HG02763 (cell line): ENCODE measurements around the gene CCM2L.

Experiments
- ATAC-seq: cut with Tn5 transposase; IDR thresholded peaks from one replicate; pipeline ENCODE4 v1.9.1; 2021; ENCODE audit warnings: mild to moderate bottlenecking, moderate library complexity; ENCODE audit not compliant: unreplicated experiment

CCM2L gene

DNA sequence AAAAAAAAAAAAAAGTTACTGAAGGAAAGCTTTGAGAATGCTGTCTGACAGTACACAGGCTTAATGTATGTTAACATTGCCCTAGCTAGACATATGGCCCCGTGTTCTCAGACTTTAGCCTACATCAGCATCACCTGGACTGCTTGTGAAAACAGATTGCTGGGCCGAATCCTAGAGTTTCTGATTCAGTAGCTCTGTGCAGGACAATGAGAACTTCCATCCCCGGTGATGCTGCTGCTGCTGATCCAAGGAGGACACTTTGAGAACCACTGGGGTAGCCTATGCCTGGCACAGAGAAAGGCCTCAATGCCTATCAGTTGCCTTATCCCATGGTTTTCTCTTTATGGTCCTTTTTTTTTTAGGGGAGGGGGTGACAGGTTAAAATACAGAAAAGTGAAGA lies 43.4 kb downstream of the CCM2L start:
- no peak for ATAC-seq

DNA sequence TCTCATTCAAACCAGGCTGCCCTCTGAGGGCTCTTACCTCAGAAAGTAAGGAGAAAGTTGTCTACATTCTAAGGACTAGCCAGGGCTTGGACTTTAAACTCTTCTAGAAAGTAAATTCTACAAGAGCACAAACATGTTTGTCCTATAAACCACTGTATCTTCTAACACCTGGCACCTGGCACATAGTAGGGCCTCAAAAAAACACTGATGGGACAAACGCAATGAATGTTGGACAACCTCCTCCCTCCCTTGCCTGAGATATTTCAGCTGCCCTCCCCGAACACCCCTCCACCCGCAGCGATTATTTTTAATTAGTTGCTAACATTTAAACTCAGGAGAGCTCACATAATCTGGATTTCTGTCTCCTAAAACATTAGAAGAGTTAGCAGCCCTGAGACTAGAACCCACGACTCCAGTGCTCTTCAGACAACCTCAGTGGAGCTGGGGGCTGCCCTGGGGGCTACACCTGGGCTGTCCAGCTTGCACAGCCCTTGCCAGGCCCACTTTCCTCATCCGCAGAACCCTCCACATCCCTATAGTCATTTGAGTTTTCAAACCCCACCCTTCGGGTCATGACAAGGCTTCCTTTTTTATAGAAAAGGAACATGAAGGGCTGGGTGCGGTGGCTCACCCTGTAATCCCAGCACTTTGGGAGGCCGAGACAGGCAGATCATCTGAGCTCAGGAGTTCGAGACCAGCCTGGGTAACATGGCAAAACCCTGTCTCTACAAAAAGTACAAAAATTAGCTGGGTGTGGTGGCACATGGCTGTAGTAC lies 46.7 kb downstream of the CCM2L start:
- ATAC-seq, result no peak

DNA sequence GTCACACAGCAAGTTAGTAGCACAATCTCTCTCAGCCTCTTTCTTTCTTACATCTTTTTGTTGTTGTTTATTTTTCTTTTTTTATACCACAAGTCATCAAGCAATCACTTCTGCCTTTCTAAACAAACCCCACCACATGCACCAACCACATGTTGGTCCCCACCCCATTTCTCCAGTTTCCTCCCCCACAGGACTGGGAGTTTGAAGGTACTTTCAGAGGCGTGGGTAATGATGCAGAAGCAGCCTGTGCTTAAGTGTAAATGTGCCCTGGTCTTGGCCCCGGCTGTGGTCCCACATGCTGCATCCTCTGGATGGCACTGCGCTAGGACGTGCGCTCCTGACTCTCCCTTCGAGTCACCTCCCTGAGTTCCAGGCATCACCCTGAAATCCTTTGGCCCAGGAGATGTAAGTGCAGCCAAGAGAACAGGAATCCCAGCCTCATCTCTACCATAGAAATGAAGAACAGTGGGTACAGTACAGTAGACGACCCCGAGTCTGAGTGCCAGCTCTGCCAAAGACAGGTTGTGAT lies 47.5 kb downstream of the CCM2L start:
- ATAC-seq, result no peak

DNA sequence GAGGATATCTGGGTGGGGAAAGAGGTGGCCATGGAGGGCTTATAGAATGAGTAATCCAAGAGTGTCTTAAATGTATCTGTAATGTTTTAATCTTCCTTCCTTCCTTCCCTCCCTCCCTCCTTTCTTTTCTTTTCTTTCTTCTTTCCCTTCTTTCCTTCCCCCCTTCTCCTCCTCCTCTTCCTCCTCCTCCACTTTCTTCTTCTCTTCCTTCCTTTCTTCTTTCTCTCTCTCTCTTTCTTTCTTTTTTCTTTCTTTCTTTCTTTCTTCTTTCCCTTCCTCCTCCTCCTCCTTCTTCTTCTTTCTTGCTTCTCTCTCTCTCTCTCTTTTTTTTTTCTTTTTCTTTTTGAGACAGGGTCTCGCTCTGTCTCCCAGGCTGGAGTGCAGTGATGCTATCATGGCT lies 49.0 kb downstream of the CCM2L start:
- ATAC-seq, result no peak

DNA sequence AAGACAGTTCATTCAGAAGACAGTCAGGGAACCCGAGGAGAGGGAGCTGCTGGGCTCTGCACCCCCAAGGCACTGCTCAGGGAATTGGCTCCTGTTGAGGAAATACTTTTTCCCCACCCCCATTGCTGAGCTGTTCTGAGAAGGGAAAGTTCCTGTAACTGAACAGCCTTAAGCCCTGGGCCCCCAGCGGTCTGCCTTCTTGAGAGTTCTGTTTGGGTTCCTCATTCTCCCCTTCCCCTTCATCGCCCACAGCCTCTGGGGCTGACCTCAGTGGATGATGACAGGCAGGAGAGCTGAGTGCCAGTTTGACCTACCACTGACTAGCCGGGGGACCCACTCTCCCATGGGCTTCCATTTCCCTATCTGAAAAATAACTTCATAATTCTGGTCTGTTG lies 52.5 kb downstream of the CCM2L start:
- ATAC-seq, result no peak

DNA sequence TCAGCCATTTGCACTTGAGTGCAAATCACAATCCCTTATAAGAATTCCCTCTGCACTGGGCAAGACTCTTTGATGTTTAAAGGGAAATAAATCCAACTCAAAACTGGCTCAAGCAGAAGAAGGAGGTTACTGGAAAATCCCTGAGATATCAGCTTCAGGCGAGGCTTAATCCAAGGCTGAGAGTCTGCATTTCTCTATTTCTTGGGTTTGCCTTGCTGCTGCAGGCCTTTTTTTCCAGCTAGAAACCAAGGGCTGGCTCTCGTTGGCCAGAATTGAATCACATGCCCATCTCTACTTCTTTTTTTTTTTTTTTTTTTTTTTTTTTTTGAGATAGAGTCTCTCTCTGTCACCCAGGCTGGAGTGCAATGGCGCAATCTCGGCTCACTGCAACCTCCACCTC lies 53.5 kb downstream of the CCM2L start:
- ATAC-seq, result no peak

DNA sequence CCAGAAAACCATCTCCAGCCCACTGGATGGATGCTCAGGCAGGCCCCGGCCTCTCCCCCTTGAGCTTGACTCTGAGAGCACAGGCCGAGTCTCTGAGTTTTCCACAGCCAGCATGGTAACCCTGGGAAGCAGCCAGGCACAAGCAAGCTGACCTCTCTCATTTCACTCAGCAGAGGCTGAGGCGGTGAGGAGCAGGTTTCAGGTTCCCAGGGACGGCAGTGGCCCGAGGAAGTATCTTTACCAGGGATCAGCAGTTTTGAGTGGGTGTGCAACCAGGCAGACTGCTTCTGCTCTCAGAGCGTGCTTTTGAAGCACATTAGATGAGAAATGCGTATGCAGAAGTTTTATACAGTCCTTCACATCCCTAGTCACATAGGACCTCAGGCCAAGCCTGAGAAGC lies 54.4 kb downstream of the CCM2L start:
- ATAC-seq, result no peak

DNA sequence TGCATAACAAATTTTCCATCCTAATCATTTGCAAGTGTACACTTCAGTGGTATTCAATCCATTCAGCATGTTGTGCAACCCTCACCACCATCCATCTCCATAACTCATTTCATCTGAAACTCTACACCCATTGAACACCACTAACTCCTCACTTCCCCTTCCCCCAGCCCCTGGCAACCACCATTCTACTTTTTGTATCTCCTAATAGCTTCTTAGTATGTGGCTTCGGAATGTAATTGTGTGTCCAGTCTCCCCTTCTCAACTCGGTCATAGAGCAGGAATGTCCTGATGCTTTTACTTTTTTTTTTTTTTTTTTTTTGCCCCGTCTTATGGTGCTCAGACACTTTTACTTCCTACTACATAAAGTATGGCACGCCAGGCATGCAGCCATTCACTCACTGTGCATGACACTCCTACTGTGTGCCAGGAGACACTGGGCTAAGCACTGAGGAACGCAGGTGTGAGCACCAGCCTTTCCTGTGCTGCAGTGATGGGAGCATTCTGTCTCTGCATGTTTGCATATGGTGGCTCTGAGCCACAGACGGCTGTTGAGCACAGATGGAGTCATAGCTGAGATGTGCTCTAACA lies 57.1 kb downstream of the CCM2L start:
- ATAC-seq, result no peak

DNA sequence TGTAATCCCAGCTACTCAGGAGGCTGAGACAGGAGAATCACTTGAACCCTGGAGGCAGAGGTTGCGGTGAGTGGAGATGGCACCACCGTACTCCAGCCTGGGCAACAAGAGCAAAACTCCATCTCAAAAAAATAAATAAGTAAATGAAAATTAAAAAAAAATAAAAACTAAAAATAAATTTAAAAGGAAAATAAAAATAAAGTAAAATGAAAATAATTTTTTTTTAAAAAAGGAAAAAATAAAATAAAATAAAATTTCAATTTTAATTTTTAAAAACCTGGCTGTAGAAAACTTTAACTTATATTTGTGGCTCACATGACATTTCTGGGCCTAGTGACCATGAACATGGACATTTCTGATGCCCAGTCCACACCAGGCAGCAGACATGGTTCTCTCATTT lies 57.9 kb downstream of the CCM2L start:
- ATAC-seq, result no peak

DNA sequence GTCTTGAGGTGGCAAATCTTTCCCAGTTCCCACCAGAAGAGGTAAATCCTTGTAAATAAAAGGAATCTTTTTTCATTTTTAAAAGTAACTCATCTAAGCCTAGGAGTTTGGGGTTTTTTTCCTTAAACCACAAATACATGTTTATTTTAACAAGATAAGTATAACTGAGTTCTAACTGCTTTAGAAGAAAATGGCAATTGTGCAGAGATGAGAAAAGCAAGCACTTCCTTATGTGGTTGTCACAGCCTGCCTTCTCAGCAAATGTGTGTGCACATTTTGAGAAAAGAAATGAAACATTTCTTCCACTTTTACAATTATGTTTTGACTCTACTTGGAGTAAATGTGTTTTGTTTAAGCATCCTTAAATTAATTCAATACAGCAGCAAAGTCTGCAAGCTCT lies 59.5 kb downstream of the CCM2L start:
- ATAC-seq, result no peak

DNA sequence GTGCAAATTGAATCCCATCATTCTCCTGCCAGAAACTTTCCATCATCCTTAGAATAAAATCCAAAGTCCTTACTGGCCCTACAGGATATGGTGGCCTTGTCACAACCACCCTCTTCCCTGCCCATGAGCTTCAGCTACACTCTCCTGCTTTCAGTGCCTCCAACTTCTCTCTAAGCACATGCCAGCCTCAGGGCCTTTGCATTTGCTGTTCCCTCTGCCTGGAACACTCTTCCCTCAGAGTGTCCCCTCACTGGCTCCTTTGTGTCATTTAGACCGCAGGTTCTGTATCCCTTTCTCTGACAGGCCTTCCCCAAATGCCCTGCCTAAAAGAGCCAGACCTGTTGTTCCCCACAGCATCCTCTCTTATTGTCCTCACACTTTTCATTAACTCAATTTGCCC lies 60.0 kb downstream of the CCM2L start:
- ATAC-seq, result no peak

DNA sequence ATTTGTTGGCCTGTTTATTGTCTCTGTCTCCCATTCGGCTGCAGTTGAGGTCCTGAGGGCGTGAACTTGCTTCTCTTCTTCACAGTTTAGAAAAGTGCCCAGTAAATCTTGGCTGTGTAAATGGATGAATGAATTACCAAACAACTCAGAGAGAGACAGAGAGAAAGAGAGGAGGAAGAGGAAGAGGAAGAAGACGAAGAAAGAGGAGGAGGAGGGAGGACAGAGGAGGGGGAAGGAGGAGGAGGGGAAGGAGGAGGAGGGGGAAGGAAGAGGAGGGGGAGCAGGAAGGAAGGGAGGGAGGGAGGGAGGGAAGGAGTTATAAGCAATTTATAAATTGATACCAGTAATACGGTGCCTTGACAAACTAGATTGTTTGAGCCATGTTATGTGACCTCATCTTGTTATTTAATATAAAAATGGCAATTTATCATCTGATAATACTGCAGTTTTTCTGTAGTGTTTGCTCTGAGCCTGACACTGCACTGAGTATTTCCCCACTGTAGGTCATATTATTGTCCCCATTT lies 60.5 kb downstream of the CCM2L start:
- no peak for ATAC-seq

DNA sequence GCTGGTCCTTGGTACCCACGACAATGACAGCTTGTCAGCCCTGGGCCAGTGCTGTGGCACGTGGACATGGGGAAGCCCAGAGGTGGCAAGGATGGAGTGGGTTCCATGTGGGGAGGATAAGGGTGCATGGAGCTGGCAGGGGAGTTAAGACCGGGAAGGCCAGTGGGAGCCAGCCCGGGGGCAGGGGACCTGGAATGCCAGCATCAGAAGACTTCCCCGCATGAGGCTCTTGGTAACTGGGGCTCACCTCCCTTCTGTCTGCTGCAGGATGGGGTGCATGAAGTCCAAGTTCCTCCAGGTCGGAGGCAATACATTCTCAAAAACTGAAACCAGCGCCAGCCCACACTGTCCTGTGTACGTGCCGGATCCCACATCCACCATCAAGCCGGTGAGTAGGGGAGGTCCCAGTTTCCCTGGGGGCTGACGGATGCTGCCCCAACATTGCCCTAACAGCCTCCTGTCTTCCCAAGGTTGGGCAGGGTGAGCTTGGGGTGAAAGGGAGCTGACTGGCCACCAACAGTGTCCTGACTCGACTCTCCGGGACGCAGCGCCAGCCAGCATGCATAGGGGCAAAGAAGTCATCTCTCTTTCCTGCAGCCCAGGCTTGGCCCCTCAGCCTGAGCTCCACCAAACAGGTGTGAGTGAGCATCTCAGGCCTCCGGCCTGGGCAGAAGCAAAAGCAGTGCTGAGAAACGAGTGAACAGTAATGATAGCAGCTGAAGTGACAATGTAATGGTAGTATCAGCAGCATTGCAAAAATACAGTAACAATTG lies 61.3 kb downstream of the CCM2L start:
- no peak for ATAC-seq

DNA sequence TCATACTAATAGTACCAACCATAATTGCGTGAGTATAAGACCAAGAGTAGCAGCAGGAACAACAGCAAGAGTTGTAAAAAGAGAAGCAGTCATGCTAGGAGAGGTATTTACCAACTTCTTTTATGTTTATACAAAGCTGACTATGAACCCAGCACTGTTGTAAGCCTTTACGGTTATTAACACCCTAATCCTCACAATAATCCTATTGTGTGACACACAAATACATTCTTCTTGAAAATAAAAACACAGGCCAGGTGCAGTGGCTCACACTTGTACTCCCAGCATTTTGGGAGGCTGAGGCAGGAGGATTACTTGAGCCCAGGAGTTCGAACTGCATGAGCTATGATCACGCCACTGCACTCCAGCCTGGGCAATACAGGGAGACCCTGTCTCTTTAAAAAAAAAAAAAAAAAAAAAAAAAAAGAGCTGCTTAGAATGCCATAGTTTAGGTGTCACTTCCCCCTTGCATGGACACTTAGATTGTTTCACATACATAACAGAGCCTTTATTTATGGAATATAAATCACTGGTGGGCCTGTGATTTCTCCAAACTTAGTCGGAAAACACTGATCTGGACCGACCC lies 62.0 kb downstream of the CCM2L start:
- no peak for ATAC-seq

DNA sequence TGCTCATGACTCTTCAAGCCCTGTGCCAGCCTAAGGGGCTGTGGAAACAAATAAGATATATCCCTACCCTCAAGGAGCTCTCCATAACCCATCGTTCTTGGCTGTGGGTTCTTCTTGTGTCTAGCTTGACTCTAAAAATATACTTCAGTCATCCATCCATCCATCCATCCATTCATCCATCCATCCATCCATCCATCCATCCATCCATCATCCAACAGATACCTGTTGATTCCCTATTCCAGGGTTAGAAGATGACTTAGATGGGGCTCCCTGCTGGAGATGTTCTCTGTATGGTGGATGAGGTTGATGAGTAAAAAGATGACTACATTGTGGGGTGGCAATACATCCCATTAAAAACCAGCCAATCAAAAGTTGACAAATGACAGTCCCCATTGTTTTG lies 65.3 kb downstream of the CCM2L start:
- ATAC-seq, result no peak

DNA sequence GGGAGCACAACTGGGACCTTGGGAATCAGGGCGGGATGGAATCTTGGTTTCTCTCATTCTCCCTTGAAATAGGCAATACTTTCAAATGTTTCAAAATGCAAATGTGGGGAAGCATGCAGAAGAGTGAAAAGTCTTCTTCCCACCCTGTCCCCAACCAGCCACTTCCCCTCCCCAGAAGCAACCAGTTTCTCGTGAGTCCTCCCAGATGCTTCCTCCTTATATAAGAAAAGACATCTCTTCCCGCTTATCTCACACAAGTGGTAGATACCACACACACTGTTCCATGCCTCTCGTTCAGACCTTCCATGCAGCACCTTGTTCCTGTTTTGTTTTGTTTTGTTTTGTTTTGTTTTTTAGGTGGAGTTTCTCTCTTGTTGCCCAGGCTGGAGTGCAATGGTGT lies 67.0 kb downstream of the CCM2L start:
- no peak for ATAC-seq

DNA sequence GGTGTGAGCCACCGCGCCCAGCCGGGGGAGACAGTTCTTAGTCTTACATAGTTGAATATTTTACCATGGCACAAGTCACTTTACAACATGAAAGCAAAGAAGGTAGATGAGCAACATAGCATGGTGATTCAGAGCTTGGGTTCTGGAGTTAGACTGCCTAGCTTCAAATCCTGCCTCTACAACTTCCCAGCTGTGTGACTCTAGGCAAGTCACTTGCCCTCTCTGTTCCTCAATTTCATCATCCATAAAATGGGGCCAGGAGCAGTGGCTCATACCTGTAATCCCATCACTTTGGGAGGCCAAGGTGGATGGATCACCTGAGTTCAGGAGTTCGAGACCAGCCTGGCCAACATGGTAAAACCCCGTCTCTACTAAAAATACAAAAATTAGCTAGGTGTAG lies 68.1 kb downstream of the CCM2L start:
- ATAC-seq, result no peak

DNA sequence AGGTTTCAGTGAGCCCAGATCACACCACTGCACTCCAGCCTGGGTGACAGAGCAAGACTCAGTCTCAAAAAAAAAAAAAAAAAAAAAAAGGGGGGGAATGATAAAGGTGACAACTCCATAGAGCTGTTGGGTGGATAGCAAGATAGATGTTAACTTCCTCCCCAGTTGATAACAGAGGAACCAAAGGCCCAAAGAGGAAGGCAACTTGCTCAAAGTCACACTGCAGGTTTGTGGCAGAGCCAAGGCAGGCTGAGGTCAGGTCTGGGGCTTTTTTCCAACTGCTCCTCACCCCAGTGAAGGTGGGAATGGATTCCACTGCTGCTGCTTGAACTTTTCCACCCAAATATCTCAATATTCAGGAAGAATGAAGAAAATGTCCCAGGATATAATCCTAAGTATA lies 68.6 kb downstream of the CCM2L start:
- ATAC-seq, result no peak

DNA sequence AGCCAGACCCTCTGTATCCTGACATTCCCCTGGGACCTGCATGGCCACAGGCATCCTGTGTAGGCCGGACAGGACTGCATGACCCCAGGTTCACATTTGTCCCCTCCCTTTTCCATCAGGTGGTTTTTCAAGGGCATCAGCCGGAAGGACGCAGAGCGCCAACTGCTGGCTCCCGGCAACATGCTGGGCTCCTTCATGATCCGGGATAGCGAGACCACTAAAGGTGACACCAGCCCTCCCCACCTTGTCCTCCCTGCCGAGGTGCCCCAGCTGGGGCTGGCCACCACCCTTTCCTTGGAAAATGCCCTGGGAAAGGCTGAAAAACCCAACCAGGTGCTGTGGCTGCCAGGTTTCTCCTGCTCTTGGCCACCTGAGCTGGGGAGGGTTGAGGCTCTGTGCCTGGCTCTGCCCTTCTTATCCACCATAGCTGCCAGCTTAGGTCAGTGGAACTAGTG lies 69.4 kb downstream of the CCM2L start:
- no peak for ATAC-seq

DNA sequence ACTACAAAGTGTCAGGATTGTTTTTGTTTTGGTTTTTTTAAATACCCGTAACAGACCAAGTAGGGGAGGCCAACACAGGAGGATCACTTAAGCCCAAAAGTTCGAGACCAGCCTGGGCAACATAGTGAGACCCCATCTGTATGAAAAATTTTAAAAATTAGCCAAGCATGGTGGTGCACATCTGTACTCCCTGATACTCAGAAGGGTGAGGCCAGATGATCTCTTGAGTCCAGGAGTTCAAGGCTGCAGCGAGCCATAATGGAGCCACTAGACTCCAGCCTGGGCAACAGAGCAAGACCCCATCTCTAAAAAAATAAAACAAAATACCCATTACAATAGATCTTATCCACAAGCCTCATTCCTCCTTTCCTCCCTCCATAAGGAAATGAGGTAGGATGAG lies 70.5 kb downstream of the CCM2L start:
- no peak for ATAC-seq
